H9 (cell line): ENCODE data around the gene SLC35F6. TPM values are rescaled to one million over a fixed set of nuclear protein-coding genes. Genes with fewer than 3 reads are reported as not detected.

Experiments
- DNase-seq: peaks from one replicate; pipeline ENCODE4 v3.0.0-alpha.2; 2017
- H2AFZ ChIP-seq: one replicate; pipeline ENCODE4 v1.6.1; 2013; ENCODE audit warnings: mild to moderate bottlenecking, low read length, control low read depth, moderate library complexity
- H2AK5ac ChIP-seq: 2 replicates; pipeline ENCODE4 v1.6.1; 2013; ENCODE audit warnings: low read length, control low read depth, mixed read lengths; ENCODE audit not compliant: insufficient read length
- H2BK120ac ChIP-seq: one replicate; pipeline ENCODE4 v1.6.1; 2013; ENCODE audit warnings: low read depth, mild to moderate bottlenecking, low read length, control low read depth, inconsistent platforms; ENCODE audit not compliant: poor library complexity, severe bottlenecking
- H2BK12ac ChIP-seq: 2 replicates; pipeline ENCODE4 v1.6.1; 2013; ENCODE audit warnings: low read length, control low read depth, mixed read lengths, low read depth; ENCODE audit not compliant: insufficient read length
- H2BK15ac ChIP-seq: 2 replicates; pipeline ENCODE4 v1.6.1; 2013; ENCODE audit warnings: low read depth, low read length, control low read depth
- H2BK20ac ChIP-seq: one replicate; pipeline ENCODE4 v1.6.1; 2013; ENCODE audit warnings: low read depth, mild to moderate bottlenecking, low read length, control low read depth, inconsistent platforms; ENCODE audit not compliant: poor library complexity, severe bottlenecking
- H2BK5ac ChIP-seq: 2 replicates; pipeline ENCODE4 v1.6.1; 2013; ENCODE audit warnings: low read length, control low read depth, mixed read lengths; ENCODE audit not compliant: insufficient read length
- H3K14ac ChIP-seq: 2 replicates; pipeline ENCODE4 v1.6.1; 2013; ENCODE audit warnings: low read length, control low read depth; ENCODE audit not compliant: insufficient read depth
- H3K18ac ChIP-seq: 2 replicates; pipeline ENCODE4 v1.6.1; 2013; ENCODE audit warnings: low read depth, mild to moderate bottlenecking, mixed read lengths, low read length, control low read depth; ENCODE audit not compliant: insufficient read length
- H3K23ac ChIP-seq: 2 replicates; pipeline ENCODE4 v1.6.1; 2013; ENCODE audit warnings: low read length, control low read depth, mixed read lengths, low read depth; ENCODE audit not compliant: insufficient read length
- H3K23me2 ChIP-seq: 2 replicates; pipeline ENCODE4 v1.6.1; 2013; ENCODE audit warnings: low read depth, mild to moderate bottlenecking, mixed read lengths, low read length, control low read depth; ENCODE audit not compliant: insufficient read length, poor library complexity, severe bottlenecking
- H3K27ac ChIP-seq: 2 replicates; pipeline ENCODE4 v1.5.1; 2013; ENCODE audit warnings: low read length, control low read depth, mixed read lengths, low read depth; ENCODE audit not compliant: insufficient read length
- H3K27me3 ChIP-seq: 2 replicates; pipeline ENCODE4 v1.6.1; 2013; ENCODE audit warnings: low read length, control low read depth, inconsistent platforms; ENCODE audit not compliant: insufficient read depth
- H3K4ac ChIP-seq: 2 replicates; pipeline ENCODE4 v1.6.1; 2013; ENCODE audit warnings: low read depth, mild to moderate bottlenecking, control low read depth, inconsistent platforms, low read length, moderate library complexity
- H3K4me1 ChIP-seq: 2 replicates; pipeline ENCODE4 v1.6.1; 2013; ENCODE audit warnings: low read length, control low read depth, inconsistent platforms; ENCODE audit not compliant: insufficient read depth
- H3K4me2 ChIP-seq: 2 replicates; pipeline ENCODE4 v1.6.1; 2013; ENCODE audit warnings: low read length, control low read depth, mixed read lengths; ENCODE audit not compliant: insufficient read length, insufficient read depth
- H3K56ac ChIP-seq: 2 replicates; pipeline ENCODE4 v1.6.1; 2013; ENCODE audit warnings: low read depth, mild to moderate bottlenecking, mixed read lengths, low read length, control low read depth; ENCODE audit not compliant: insufficient read length
- H3K79me1 ChIP-seq: 2 replicates; pipeline ENCODE4 v1.6.1; 2013; ENCODE audit warnings: low read depth, mild to moderate bottlenecking, moderate library complexity, low read length, control low read depth, inconsistent platforms; ENCODE audit not compliant: insufficient read depth, poor library complexity, severe bottlenecking
- H3K79me2 ChIP-seq: 2 replicates; pipeline ENCODE4 v1.6.1; 2013; ENCODE audit warnings: low read length, control low read depth, inconsistent platforms; ENCODE audit not compliant: insufficient read depth
- H3K9ac ChIP-seq: 2 replicates; pipeline ENCODE4 v1.6.1; 2013; ENCODE audit warnings: low read length, control low read depth, mixed read lengths; ENCODE audit not compliant: insufficient read length; ENCODE audit errors: extremely low read depth
- H3K9me3 ChIP-seq: one replicate; pipeline ENCODE4 v1.6.1; 2013; ENCODE audit warnings: low read depth, low read length, inconsistent platforms; ENCODE audit not compliant: control insufficient read depth
- H3T11ph ChIP-seq: one replicate; pipeline ENCODE4 v1.6.1; 2013; ENCODE audit warnings: mild to moderate bottlenecking, low read length, control low read depth, inconsistent platforms
- H4K20me1 ChIP-seq: one replicate; pipeline ENCODE4 v1.6.1; 2013; ENCODE audit not compliant: control insufficient read depth, insufficient read length, insufficient read depth
- H4K5ac ChIP-seq: 2 replicates; pipeline ENCODE4 v1.6.1; 2013; ENCODE audit warnings: low read depth, mild to moderate bottlenecking, mixed read lengths, low read length, control low read depth; ENCODE audit not compliant: insufficient read length
- H4K8ac ChIP-seq: replicated peaks from 2 replicates; pipeline ENCODE4 v1.6.1; 2013; ENCODE audit warnings: low read length, control low read depth, mixed read lengths, low read depth; ENCODE audit not compliant: insufficient read length
- H4K91ac ChIP-seq: 2 replicates; pipeline ENCODE4 v1.6.1; 2013; ENCODE audit warnings: low read depth, mild to moderate bottlenecking, moderate library complexity, mixed read lengths, low read length, control low read depth; ENCODE audit not compliant: insufficient read length
- H3K27ac Mint-ChIP-seq, 3 experiments: 2 replicates in 2 of 3; 3 replicates in 1 of 3; pipeline ENCODE4 v1.8.0; 2020 to 2021; ENCODE audit warnings: mixed read lengths in 3 of 3, mild to moderate bottlenecking in 1 of 3, moderate library complexity in 1 of 3
- H3K27me3 Mint-ChIP-seq: 2 replicates; pipeline ENCODE4 v1.8.0; 2021; ENCODE audit warnings: low read depth, mild to moderate bottlenecking, moderate library complexity, mixed read lengths
- H3K36me3 Mint-ChIP-seq, 3 experiments: 2 replicates in 2 of 3; 3 replicates in 1 of 3; pipeline ENCODE4 v1.8.0; 2020 to 2021; ENCODE audit warnings: low read depth in 3 of 3, mixed read lengths in 3 of 3; ENCODE audit not compliant: insufficient read depth in 1 of 3
- H3K4me1 Mint-ChIP-seq, 2 experiments: 2 replicates each; pipeline ENCODE4 v1.8.0; 2020; ENCODE audit warnings: mixed read lengths in 2 of 2
- H3K4me3 Mint-ChIP-seq, 2 experiments: 2 replicates in 1 of 2; 3 replicates in 1 of 2; pipeline ENCODE4 v1.8.0; 2020 to 2021; ENCODE audit warnings: mild to moderate bottlenecking in 2 of 2, mixed read lengths in 2 of 2, moderate library complexity in 1 of 2
- H3K9me3 Mint-ChIP-seq, 2 experiments: 2 replicates in 1 of 2; 3 replicates in 1 of 2; pipeline ENCODE4 v1.8.0; 2020; ENCODE audit warnings: mild to moderate bottlenecking in 2 of 2, mixed read lengths in 2 of 2, moderate library complexity in 1 of 2
- CTCF ChIP-seq: fragments of 200-600 bp; sonication (generic); conservative IDR thresholded peaks from 3 replicates; pipeline ENCODE4 v1.8.0; 2021; ENCODE audit warnings: antibody characterized with exemption, mild to moderate bottlenecking
- WGBS: extraction: QIAGEN DNeasy Blood & Tissue Kit; methylation state at CpG from one replicate; pipeline ENCODE4 v1.1.7; 2013; ENCODE audit warnings: missing lambda C conversion rate, low lambda C conversion rate, mixed read lengths; ENCODE audit not compliant: insufficient read length; ENCODE audit errors: extremely low coverage; 5-methylcytosine and 5-hydroxymethylcytosine counted together
- total RNA-seq: library from RNA; stranded (reverse); gene quantifications from 2 replicates; pipeline ENCODE4 v1.2.1, GENCODE V29; 2021

The SLC35F6 gene
- total RNA-seq, 1 experiment from 2014 or later: 15.7 TPM

DNA sequence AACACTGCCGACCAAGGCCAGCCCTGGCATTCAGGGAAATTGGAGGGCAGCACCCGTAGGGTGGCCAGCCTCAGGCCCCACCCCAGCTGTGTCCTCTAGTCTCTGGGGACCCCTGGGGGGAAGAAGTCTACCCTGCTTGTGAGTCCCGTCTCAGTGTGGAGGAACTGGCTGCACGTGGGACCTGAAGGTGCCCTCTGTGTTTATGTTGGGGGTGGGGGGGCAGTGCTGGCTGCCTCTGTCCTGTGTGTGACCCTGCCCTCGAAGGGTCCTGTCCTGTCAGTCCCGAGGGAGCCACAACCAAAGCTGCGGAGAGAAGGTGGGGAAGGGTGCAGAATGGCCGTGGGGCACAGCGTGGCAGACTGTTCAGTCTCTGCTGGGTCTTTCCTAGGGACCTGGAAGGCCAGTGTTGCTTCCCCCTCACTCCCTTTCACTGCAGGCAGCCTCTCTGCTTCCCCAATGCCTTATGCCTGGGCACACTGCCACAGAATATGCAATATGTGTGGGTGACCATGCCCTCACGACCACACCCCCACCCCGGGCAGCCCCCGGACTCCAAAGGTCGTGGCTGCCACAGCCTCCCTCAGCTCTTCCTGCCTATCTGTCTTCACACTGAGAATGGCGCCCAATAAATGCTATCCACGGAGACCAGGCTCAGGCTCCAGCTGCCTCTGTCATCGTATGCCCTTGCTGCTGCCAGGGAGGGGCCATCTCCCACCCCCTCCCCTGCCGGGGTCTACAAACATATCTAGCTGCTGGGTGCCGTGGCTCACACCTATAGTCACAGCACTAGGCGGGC is 33.3 kb upstream of the SLC35F6 start:
- Histone ChIP-seq H3K23me2 (no peaks in the 10 kb centered on the region), H4K20me1 (no peaks in the 10 kb centered on the region), H3K79me1 (no peaks in the 10 kb centered on the region), H3K14ac (no peak overlapping the region; the same call in 1 of the 2 replicates), H2AK5ac (no peak overlapping the region), H2BK12ac (no peak overlapping the region), H3K23ac (no peak overlapping the region), H4K8ac (no peak overlapping the region), H3K4me2 (no peak overlapping the region), H3K4ac (no peak overlapping the region), H3K79me2 (no peaks in the 10 kb centered on the region), H2BK5ac (no peak overlapping the region), H3K18ac (no peak overlapping the region), H2BK15ac (no peak overlapping the region), H4K5ac (no peak overlapping the region), H3K56ac (no peak overlapping the region), H3T11ph (no peak overlapping the region), H2BK20ac (no peak overlapping the region), H3K4me1 (no peaks in the 10 kb centered on the region), H2BK120ac (no peak overlapping the region), H3K9ac (no peak overlapping the region), H3K27ac (no peak overlapping the region), H2AFZ (no peak overlapping the region), H3K27me3 (no peaks in the 10 kb centered on the region), H3K9me3 (no peaks in the 10 kb centered on the region), H4K91ac (no peak overlapping the region)
- no peak for TF ChIP-seq CTCF
- H3K36me3 Mint-ChIP-seq: no peaks in the 10 kb centered on the region; a peak in 1 of 7 replicates
- H3K4me3 Mint-ChIP-seq: no peak overlapping the region
- no CpG with 5 or more reads among the region's 19 CpGs for WGBS
- H3K27me3 Mint-ChIP-seq: peaks cover 6% of the 10 kb centered on the region
- no peak for DNase-seq
- no peak overlapping the region for H3K27ac Mint-ChIP-seq
- H3K4me1 Mint-ChIP-seq: peaks cover 0 to 3% of the 10 kb centered on the region in 2 experiments; a peak in 1 of 4 replicates
- H3K9me3 Mint-ChIP-seq: no peaks in the 10 kb centered on the region
